Mesothelial cell of epicardium (in vitro differentiated cells): ENCODE results near the gene DPP6. TPM values are rescaled to one million over a fixed set of nuclear protein-coding genes. Genes with fewer than 3 reads are reported as not detected.

Experiments used
- DNase-seq, 2 experiments: peaks; one replicate each; pipeline ENCODE4 v3.0.0; 2021; ENCODE audit warnings: low spot score in 2 of 2; ENCODE audit not compliant: unreplicated experiment in 2 of 2
- H3K27ac Mint-ChIP-seq: 2 replicates; pipeline ENCODE4 v1.8.0; 2021; ENCODE audit warnings: mixed read lengths
- H3K27me3 Mint-ChIP-seq: 2 replicates; pipeline ENCODE4 v1.8.0; 2021; ENCODE audit warnings: low read depth, mixed read lengths
- H3K36me3 Mint-ChIP-seq: 2 replicates; pipeline ENCODE4 v1.8.0; 2021; ENCODE audit warnings: mixed read lengths
- H3K4me1 Mint-ChIP-seq: 2 replicates; pipeline ENCODE4 v1.8.0; 2021; ENCODE audit warnings: mixed read lengths
- H3K4me3 Mint-ChIP-seq: 2 replicates; pipeline ENCODE4 v1.8.0; 2021; ENCODE audit warnings: mild to moderate bottlenecking, moderate library complexity, mixed read lengths
- H3K9me3 Mint-ChIP-seq: 2 replicates; pipeline ENCODE4 v1.8.0; 2021; ENCODE audit warnings: mixed read lengths
- total RNA-seq: library from RNA; stranded (reverse); gene quantifications from 3 replicates; pipeline ENCODE4 v1.2.1, GENCODE V29; 2021
- TF ChIP-seq, protein P1 (sequence below): fragments of 200-600 bp; sonication (generic); IDR thresholded peaks from one replicate; pipeline ENCODE4 v1.5.0; 2021; ENCODE audit warnings: antibody characterized with exemption; ENCODE audit not compliant: unreplicated experiment

DPP6 gene
- total RNA-seq, 1 donor from 2014 or later: 0.09 TPM

DNA sequence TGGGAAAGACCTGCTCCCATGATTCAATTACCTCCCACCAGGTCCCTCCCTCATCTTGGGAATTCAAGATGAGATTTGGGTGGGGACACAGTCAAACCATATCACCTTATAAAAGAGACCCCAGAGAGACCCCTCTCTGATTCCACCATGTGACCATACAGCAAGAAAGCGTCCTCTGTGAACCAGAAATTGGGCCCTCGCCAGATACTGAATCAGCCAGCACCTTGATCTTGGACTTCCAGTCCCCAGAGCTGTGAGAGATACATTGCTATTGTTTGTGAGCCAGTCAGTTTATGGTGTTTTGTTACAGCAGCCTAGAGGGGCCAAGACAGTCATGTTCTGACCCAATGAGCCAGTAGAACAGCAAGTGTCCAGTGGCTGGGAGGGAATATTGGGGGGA lies 718.2 kb downstream of the DPP6 start:
- no peaks in the 10 kb centered on the region for H3K36me3 Mint-ChIP-seq
- peaks cover 8% of the 10 kb centered on the region for H3K9me3 Mint-ChIP-seq
- TF ChIP-seq, protein P1, sequence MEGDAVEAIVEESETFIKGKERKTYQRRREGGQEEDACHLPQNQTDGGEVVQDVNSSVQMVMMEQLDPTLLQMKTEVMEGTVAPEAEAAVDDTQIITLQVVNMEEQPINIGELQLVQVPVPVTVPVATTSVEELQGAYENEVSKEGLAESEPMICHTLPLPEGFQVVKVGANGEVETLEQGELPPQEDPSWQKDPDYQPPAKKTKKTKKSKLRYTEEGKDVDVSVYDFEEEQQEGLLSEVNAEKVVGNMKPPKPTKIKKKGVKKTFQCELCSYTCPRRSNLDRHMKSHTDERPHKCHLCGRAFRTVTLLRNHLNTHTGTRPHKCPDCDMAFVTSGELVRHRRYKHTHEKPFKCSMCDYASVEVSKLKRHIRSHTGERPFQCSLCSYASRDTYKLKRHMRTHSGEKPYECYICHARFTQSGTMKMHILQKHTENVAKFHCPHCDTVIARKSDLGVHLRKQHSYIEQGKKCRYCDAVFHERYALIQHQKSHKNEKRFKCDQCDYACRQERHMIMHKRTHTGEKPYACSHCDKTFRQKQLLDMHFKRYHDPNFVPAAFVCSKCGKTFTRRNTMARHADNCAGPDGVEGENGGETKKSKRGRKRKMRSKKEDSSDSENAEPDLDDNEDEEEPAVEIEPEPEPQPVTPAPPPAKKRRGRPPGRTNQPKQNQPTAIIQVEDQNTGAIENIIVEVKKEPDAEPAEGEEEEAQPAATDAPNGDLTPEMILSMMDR: no peak
- no peak overlapping the region for H3K4me3 Mint-ChIP-seq
- no peaks in the 10 kb centered on the region for H3K4me1 Mint-ChIP-seq
- peaks cover 7% of the 10 kb centered on the region for H3K27me3 Mint-ChIP-seq
- no peak overlapping the region for H3K27ac Mint-ChIP-seq
- no peak for DNase-seq

DNA sequence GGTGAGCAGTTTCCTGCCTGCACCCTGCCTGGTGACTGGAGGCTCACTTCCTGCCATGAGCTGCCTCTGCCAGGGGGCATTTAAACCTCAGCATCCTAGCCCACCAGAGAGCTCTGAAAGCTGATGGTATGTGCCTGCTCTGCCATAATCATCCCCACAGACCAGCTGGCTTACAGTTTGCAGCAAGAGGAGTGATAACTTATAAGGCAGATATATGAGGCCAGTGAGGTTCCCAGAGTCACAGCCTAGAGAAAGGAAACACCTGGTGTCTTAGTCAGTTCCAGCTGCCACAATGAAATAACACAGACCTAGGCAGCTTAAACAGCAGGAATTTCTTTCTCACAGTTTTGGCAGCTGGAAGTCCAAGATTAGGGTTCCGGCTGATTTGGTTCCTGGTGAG lies 718.8 kb downstream of the DPP6 start:
- no peak overlapping the region for H3K27ac Mint-ChIP-seq
- H3K4me1 Mint-ChIP-seq: no peaks in the 10 kb centered on the region
- peaks cover 7% of the 10 kb centered on the region for H3K27me3 Mint-ChIP-seq
- H3K9me3 Mint-ChIP-seq: peaks cover 8% of the 10 kb centered on the region
- H3K36me3 Mint-ChIP-seq: no peaks in the 10 kb centered on the region
- TF ChIP-seq, protein P1: no peak
- H3K4me3 Mint-ChIP-seq: no peak overlapping the region
- no peak for DNase-seq

GRCh38 chr7:154774303-154774969 lies 722.2 kb downstream of the DPP6 start:
- no peak for DNase-seq
- Mint-ChIP-seq H3K4me3 (no peak overlapping the region), H3K27me3 (no peaks in the 10 kb centered on the region), H3K36me3 (no peaks in the 10 kb centered on the region), H3K9me3 (peaks cover 12% of the 10 kb centered on the region), H3K27ac (no peak overlapping the region), H3K4me1 (no peaks in the 10 kb centered on the region)
- TF ChIP-seq, protein P1: no peak

DNA sequence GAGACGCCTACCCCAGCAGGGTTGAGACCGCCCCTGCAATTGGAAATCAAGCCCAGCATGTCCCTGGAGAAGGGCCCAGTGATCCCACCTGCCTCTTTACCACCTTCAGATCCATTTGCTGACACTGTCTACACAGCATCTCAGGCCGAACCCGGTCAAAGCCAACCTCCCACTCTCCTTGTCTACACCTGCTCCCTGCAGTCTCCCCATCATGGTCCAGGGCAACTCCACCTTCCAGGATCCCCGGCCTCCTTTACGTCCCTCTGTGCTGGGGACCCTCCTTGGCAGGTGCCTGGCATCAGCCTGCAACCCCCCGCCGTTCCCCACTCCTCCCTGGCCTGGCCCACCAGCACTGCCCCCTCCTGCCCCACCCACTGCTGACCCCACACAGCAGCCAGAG lies 723.5 kb downstream of the DPP6 start:
- DNase-seq: no peak
- Mint-ChIP-seq H3K4me1 (no peaks in the 10 kb centered on the region), H3K27me3 (no peaks in the 10 kb centered on the region), H3K27ac (no peak overlapping the region), H3K9me3 (peaks cover 13% of the 10 kb centered on the region), H3K4me3 (no peak overlapping the region), H3K36me3 (no peaks in the 10 kb centered on the region)
- TF ChIP-seq, protein P1: no peak

GRCh38 chr7:154776350-154776749 lies 724.2 kb downstream of the DPP6 start:
- Mint-ChIP-seq H3K4me1 (no peaks in the 10 kb centered on the region), H3K4me3 (no peak overlapping the region), H3K27ac (no peak overlapping the region), H3K36me3 (no peaks in the 10 kb centered on the region), H3K9me3 (peaks cover 13% of the 10 kb centered on the region), H3K27me3 (no peaks in the 10 kb centered on the region)
- DNase-seq: no peak
- TF ChIP-seq, protein P1: no peak
